MV-4-11 (cell line): ENCODE results near the gene CERS6.

Experiments
- DNase-seq: peaks from one replicate; lab custom pipeline; 2025; lab: John Stamatoyannopoulos, UW

Gene CERS6

DNA sequence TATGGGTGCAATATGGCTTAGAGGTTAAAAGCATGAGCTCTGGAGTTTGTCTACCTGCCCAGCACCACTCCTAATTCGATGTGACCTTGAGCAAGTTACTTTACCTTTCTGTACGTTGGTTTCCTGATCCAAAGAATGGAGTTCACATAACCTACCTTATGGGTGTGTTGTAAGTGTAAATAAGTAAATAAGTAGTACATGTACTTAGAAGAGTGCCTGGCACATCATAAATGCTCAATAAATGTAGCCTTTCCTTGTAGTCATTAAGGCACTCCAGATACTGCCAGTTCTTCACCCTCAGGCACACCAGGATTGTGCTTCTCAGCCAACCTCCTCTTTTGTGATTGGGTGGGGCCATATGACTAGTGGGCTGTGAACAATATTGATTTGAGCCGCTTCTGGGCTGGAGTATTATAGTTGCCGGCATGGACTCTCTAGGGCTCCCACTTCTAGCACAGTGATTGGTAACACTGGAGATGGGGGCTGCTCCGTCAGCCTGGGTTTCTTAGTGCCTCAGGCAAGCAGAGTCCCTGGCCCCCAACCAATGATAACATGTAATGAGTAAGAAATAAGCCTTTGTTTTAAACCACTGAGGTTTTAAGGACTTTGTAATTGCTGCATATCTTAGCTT, 244.7 kb downstream of the CERS6 start:
- DNase-seq = no peak

DNA sequence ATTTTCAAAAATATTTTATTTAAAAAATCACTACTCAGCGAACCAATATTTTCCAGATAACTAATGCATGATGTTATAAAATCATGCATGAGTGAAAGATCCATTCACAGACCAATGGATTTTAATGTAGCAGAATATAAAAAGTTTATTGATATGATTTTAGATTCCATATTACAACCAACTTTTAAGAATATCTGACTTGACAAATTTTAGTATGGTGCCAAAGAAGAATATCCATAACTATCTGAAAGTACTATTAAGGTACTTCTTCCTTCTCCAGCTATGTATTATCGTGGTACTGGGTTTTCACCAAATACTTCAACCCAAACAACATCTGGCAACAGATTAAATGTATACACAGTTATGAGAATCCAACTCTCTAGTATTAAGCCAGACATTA, 246.5 kb downstream of the CERS6 start:
- DNase-seq = no peak

DNA sequence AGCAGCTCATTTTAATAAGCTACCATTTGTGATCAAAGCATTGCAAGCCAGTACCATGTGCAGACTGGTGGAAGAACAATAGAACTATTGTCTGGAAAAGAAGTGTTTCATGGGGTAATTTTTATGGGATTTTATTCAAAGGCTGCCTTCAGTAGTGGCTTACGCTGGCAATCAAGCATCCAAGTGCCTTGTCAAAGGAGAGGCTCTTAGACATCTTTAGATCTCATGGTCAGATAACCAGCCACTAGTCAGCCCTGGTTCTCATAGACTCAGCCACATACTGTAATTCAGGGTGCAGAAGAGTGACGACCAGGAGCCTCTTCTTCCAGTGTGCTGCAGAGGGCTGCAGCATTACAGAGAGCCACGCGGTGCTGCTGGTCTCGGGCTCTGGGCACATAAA, 247.9 kb downstream of the CERS6 start:
- DNase-seq = no peak

DNA sequence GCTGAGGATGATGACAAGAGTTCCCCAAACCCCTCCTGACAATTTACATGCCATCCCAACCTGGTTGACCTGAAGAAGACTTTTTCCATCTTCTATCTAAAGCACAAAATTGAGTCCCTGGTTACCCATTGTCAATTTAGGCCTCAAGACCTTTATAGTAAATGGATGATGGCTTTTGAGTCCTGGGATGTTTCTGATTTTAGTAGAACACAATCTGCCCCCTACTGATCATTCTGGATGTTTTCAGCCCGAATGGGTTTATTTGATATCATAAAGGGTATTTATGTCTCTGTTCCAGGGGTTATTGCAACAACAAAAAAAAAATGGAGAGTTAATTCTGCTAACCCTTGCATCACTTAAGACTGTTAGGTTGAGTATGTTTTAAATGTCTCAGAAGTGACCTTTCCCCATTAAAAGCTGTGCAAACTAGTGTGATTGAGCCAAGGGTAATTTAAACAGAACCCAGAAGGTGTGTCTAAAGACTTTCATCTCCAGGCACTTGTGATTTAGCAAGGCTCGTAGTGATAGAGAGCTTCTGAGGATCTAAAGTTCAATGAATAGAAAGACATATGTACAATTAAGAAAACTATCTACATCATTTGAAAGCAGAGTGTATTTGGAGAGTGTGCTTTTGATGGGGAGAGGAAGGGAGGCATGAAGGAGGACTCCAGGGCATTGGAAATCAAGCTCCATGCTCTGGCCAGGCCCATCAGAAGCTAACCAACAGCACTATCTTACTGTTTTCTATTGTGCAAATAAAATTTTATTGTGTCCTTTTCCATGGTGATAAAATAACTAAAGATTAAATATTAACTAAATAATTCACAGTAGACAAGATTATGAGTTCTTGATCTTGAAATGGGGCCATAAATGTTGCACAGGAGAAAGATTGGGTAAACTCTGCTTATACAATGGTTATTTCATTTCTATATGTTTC, 249.7 kb downstream of the CERS6 start:
- peak; percentile 12 for DNase-seq

DNA sequence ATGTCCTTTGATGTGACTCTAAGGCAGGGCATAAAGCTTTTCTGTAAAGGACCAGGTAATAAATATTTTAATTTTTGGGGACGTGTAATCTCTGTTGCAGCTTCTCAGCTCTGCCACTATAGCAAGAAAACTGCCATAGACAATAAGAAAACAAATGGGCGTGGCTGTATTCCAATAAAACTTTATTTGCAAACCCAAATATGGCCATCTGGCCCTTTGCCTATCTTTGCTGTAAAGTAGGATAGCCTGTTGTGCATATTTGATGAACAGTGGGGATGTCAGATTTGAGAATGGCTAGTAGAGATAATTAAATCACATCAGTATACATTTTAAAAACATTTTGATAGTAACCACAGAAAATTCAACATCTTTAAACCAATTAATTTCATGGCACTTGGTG, 250.7 kb downstream of the CERS6 start:
- no peak for DNase-seq

DNA sequence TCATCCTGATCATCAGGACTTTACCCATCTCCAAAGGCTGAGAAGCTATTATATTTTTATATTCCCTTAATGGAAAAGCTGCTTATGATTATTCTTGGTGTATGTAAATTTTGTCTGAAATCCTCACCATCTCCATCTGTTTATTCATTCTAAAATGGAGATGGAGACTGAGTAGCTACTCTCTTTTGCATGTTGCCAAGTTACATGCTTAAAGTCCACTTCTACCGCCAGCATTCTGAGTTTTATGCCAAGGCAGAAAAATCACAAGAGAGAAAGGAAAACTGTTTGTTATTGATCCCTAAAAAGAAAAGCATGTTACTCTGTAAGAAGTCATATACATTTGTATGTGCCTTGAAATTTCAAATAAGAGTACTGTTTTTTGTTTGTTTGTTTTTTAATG, 252.0 kb downstream of the CERS6 start:
- no peak for DNase-seq

DNA sequence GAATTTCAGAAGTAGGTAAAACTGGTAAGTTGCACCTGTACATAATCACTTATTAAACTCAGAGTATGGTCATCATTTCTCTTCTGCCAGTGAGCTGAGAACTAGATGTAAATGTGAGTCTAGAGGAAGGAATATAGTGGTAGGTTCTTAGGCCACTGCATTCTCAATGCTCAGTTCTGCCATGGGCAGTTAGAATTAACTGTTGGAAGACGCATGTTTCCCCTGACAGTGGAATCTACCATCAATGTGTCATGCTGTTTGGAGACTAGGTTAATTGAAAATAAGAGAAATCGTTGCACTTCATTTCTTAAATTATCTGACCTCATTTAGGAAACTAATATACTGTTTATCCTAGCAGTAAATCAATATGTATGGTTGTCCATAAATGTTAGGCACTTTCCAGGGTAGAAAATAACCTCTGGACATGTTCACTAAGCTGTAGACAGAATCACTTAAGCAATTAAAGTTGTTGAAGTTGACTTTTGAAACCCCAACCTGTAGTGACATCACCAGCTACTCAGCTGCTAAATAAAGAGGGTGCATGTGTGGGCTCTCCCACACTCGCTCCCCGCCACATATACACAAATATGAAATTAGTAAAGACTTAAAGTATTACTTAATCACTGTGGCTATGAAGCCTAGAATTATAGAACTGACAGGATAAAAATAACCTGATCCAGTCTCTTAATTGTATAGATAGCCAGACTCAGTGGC, 254.8 kb downstream of the CERS6 start:
- peak; percentile 46 for DNase-seq

DNA sequence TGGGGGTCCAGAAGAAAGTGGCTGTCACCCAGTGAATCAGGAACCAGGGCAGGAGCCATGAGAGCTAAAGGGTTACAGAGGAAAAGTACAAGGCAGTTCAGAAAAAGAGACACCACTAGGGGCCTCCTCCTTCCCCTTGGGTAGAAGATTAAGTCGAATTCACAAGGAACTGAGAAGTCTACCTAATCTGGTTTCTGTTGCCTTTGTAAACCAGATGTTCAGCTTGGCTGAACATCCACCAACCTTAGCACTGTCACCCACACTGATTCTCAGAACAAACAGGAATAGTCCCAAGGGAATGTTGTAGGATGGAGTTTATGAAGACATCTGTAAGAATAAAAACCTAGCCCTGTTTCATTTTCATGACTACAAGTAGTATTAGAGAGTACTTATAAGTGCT, 256.0 kb downstream of the CERS6 start:
- DNase-seq = peak; percentile 68

DNA sequence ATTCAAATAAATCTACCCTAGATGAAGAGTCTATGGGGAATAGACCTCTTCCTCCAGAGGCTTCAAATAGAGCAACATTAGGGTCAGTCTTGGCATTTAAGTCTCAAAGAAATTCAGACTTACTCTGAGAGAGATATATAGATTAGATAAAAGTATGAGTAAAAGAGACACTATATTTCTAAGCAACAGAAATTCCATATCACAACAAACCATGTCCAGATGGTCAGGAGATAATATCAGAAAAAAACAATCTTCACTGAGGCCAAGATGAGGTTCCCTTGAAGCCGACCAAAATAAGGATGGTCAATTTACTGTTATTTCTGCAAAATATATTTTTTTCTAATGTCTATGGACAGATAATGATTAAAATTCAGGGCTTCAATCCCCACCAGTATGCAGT, 257.3 kb downstream of the CERS6 start:
- no peak for DNase-seq

DNA sequence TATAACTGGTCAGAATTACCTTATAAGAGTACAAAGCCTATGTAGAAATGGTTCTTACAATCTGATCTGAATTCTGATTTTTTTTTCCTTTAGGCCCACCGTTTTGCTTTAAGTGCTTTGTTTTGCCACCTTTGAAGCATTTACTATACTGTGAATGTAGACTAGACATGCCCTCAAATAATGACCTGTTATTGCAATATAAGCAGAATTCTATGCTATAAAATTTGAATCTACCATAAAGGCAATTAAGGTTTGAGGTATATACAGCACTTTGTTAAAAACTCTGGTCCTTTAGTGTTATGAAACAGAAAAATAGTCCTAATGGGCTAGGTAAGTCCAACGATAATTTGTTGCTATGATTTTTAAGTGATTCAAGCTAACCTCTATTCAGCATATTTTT, 259.8 kb downstream of the CERS6 start:
- no peak for DNase-seq

DNA sequence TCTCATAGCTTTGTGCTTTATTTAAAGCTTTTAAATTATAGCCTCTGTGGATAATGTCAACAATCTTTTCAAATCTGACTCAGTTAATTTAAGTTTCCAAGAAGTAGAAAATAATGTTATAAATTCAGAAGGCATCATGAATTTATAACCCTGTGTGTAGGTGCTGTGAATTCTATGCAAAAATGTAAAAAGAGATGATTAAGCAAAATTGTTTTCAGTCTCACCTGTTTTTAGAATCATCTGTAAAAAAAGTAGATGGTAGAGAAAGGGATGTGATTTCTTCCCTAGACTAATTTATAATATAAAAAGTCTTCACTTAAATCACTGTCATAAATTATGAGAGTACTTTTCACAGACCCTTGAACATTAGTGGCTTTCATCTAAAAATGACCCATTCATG, 260.8 kb downstream of the CERS6 start:
- DNase-seq = no peak

DNA sequence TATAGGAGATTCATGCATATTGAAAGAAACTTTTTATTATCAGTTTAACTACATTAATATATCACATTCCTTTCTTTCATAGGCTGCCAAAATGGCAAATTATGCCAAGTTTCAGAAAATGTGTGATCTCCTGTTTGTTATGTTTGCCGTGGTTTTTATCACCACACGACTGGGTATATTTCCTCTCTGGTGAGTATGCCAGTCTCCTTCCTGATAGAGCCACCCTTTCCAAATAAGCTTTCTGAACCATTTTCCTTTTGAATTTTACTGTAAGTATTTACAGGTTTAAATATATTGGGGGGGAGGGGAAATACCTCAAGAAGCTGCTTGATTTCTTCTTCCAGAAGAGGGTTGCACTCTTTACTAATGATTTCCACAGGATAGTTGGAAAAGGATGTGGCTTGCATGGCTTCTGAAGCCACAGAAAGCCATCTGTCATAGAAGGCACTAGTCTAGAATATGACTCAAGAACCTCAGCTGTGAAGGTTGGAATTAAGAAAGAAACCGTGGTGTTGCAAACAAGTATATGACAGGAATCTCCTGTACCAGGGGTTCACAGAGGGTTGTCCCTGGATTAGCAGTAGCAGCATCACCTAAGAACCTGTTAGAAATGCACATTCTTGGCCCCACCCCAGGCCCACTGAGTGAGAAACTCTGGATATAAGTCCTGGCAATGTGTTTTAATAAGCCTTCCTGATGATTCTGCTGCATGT, 261.9 kb downstream of the CERS6 start:
- DNase-seq = peak; percentile 78

DNA sequence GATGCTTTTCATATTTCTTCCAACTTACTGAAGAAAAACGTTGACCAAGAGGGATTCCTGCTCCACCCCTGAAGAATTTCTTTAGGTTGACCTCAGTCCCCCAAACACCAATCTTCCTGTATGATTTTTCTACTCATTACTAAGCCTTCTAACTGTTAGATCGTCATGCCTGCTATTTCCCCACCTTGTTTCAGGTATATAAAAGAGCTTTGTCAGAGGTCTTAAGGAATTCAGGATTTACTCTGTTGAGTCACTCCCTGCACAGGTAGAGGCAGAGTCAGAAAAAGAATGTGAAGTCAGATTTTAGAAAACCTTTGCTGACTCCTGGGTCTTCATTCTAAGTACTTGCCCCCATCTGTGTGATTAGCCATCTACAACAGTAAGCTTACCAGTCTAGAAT, 262.6 kb downstream of the CERS6 start:
- no peak for DNase-seq

DNA sequence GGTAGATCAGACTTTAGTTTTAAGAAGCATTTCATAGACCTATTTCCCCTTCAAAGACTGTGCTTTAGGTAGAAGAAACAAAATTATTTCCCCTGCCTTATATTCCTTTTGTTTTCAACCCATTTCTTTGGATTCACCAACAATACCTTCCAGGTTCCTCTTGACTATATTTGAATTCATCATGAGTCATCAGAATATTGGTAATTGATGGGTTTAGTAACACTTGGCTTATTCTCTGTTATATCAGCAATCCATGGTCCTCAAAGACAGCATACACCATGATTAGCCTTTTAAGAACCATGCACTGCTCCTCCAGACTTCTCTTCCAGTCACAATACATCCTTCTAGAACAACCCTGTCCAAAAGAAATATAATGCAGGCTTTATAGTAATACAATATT, 263.4 kb downstream of the CERS6 start:
- DNase-seq = no peak

DNA sequence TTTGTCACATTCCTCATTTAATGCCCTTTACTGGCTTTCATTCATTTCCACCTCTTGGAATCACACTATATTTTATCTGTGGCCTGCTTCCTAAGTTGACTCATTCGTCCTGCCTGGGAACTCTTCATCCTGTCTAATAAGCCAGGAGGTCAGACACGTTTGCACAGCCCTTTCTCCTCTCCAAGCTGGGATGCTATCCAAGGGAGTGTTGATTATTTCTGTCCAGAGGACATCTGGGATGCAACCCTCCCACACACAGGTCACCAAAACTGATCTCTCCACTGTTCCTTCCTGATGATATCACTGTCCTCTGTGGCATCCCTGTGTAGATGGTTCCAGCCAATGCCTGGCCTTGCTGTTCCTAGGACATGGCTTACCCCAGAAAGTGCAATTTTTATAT, 266.5 kb downstream of the CERS6 start:
- DNase-seq = no peak

DNA sequence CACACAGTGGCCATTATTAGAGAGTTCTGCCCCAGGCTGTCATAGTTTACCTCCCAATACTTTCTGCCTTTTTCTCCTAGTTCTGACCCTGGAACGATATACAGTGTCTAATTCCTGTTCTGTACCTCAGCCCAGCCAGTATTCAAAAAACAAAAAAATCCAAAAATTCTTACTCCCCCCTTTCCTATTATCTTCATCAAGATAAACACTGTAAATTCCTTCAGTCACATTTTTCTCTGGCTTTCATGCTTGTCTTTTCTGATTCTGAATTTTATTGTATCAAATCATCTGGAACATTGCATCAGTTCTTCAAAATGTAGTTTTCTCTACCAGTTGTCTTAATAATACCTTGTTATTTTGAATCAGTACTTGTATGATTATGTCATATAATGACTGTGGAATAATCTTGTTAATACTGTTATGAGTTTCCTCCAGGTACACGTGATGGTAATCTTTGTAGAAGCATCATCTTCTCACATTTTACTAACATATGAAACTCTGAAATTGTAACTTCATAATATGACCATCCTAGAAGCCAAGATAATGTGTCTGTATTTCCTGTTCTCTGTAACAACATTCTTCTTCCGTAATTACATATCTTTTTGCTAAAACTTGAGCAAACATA, 267.3 kb downstream of the CERS6 start:
- no peak for DNase-seq

DNA sequence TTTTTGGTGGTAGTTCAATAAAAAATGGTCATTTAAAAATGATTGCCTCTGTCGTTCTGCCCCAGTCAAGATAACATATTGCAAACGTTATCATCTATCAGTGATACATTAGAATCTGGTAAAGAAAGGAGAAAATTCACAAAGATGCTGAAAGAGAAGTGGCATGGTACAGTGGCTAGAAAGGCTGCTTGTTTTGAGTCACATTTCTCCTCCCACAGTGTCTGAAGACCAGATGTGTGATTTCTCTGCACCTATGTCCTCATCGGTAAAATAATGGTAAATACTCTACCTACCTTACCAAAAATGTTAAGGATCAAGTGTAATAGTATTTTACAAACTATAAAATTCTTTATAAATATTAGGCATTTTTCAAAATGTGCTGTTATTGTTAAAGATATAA, 270.3 kb downstream of the CERS6 start:
- DNase-seq = no peak

DNA sequence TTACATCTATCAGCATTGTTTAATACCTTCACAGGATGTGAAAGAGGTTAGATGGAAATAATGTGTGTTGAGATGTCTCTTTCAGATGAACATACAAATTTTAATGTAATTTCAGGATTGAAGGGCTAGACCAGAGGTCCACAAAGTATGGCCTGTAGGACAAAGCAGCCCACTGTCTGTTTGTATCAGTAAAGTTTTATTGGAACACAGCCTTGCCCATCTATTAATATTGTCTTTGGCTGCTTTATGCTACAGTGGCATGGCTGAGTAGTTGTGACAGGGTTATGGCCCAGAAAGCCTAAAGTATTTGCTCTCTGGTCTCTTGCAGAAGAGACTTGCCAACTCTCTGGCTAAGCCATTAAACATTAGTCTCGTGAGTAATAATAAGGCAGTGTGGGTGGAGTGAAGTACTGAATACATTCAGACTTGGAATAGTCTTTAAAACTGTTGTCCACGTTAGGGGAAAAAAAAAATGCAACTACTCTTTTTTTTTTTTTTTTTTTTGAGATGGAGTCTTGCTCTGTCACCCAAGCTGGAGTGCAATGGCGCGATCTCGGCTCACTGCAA, 271.9 kb downstream of the CERS6 start:
- no peak for DNase-seq

DNA sequence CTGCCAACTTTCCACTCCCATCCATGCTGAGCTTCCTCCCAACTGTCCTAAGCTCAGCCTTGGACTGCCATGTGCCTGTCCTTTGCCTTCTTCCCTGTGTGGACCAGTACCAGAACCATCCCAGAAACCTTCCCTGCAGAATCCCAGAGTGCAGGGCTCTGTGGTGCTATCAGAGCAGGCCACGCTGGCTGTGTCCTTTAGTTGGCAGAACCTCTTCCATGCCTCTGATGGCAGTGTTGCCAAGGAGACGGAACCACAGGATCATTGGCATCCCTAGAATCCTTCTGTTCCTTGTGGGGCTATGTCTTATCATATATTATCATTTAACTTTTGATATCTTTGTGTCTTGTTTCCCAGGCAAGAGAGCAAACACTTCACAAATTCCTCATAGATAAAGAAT, 273.4 kb downstream of the CERS6 start:
- DNase-seq = no peak

DNA sequence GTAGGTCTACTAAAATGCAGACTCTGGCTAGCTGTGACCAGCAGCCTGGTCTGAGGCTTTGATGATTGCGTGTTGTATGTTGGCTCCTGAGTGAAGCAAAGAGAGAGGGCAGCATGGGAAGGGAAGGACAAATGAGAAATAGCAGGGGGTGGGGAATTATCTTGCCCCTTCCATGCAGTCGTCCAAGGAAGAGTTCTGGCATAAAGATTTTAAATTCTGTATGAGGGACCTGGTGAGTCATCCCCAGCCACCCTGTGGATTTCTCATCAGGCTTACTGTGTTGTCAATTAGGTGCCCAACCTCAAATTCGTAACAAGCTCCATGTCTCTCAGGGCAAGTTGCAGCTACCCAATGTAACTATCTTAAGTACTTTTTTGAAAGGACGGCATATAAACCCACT, 274.3 kb downstream of the CERS6 start:
- DNase-seq = no peak

DNA sequence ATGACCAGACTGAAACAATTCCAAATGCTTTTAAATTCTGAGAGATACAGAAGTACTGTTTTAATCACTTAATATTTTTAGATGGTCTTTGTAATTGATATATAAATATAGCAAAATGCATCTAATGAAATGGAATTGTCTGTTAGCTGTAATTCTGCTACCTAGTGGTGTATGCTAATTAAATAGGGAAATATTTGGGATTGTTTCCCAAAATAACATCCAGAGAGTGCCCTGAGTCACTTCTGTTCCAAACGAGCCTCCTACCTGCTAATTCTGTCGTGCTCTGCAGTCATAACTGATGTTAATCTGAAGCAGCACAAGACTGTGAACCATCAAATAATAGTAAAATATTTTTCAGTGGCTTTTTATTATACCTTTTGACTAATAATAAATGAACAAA, 274.9 kb downstream of the CERS6 start:
- no peak for DNase-seq

DNA sequence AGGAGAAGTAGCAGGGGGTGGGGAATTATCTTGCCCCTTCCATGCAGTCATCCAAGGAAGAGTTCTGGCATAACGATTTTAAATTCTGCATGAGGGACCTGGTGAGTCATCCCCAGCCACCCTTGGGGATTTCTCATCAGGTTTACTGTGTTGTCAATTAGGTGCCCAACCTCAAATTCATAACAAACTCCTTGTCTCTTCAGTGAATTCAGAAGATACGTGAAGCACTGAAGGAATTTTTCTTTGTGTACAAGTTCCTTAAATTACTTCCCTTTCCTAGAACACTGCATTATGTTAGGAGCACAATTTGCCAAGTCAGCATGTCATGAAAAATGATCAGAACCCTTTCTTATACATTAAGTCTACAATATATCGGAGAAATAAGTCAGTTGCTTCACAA, 275.5 kb downstream of the CERS6 start:
- peak; percentile 30 for DNase-seq
